ENCODE results near the gene POU2F1. TPM values are rescaled to one million over a fixed set of nuclear protein-coding genes. Genes with fewer than 3 reads are reported as not detected.

Gene POU2F1
- polyA plus RNA-seq, 1 donor from 2014 or later: 10.9 TPM

- no peak overlapping the region for H2AFZ ChIP-seq (ENCODE audit: low read depth, low read length)
- no peaks in the 10 kb centered on the region for H3K9me2 ChIP-seq (ENCODE audit: insufficient read depth, low read length)
- no peak overlapping the region for H3K9ac ChIP-seq (ENCODE audit: low read length)
- TF ChIP-seq TAF1 (IDR thresholded peaks at IDR 0.05; ENCODE audit: low read depth): no peak
- no peak for TF ChIP-seq SMC3 (conservative IDR thresholded peaks at IDR 0.05; ENCODE audit: poor library complexity)
- no peak for TF ChIP-seq REST (IDR thresholded peaks at IDR 0.05; ENCODE audit: borderline replicate concordance)
- no peak for TF ChIP-seq MXI1 (conservative IDR thresholded peaks at IDR 0.05; ENCODE audit: poor library complexity, severe bottlenecking)
- no peak for TF ChIP-seq POLR2AphosphoS5 (IDR thresholded peaks at IDR 0.05)
- TF ChIP-seq RAD21 (conservative IDR thresholded peaks at IDR 0.05): no peak
- TF ChIP-seq EP300 (conservative IDR thresholded peaks at IDR 0.05; ENCODE audit: poor library complexity, severe bottlenecking): no peak
- no peak for TF ChIP-seq EZH2 (IDR thresholded peaks at IDR 0.05; ENCODE audit: borderline replicate concordance, insufficient read depth, low read length, poor library complexity, severe bottlenecking)
- TF ChIP-seq CTCF (IDR thresholded peaks at IDR 0.05; ENCODE audit: poor library complexity, severe bottlenecking): no peak
- no peaks in the 10 kb centered on the region for H3K9me3 ChIP-seq (ENCODE audit: low read length)
- no peak overlapping the region for H3K4me2 ChIP-seq (ENCODE audit: low read length)
- no peaks in the 10 kb centered on the region for H4K20me1 ChIP-seq (ENCODE audit: insufficient read depth)
- H3K79me2 ChIP-seq (replicated peaks; ENCODE audit: insufficient read depth, low read length): no peaks in the 10 kb centered on the region
- H3K27me3 ChIP-seq (ENCODE audit: insufficient read depth, low read depth, low read length): no peaks in the 10 kb centered on the region
- H3K36me3 ChIP-seq (ENCODE audit: insufficient read depth, low read length): no peaks in the 10 kb centered on the region
- no peak overlapping the region for H3K27ac ChIP-seq (ENCODE audit: low read length)
- H3F3A ChIP-seq (ENCODE audit: insufficient read depth, low read length, poor library complexity, severe bottlenecking): no peaks in the 10 kb centered on the region
- no peak overlapping the region for H3K4me3 ChIP-seq (ENCODE audit: low read length)
Measured at GRCh38 chr1:167471568-167471967, 250.9 kb downstream of the POU2F1 start.

DNA sequence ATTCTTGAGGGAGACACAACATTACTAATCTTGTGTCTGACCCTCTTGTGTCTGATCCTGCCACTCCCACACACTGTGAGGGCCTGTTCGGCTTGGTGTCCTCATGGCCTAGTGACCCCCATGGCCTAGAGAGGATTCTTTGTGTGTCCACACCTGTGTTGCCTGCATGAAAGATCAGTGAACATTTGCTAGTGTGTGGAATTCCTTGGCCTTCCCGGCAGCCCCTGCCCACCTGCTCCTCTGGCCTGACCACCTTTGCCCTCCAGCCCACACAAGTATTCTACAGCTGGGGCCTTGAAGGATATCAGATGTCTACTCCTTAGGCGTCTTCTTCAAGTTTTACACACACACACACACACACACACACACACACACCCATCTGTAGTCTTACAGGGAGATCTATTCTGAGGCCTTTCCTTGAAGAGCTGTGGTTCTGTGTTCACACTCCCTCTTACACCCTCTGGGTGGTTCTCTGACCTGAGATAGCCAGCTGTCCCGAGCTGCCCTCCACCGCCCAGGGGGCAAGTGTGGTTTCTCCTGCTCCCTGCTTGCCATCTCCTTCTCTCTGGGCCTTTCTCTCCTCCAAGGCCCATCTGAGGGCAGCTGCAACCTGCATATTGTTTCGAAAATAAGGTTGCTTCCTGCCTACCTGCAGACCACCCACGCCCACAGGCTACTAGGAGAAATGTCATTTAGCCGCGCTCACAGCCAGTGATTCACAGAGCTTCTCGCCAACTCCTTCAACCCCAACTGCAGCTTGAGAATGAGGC is 252.3 kb downstream of the POU2F1 start:
- Histone ChIP-seq H3K36me3 (ENCODE audit: insufficient read depth, low read length) (no peaks in the 10 kb centered on the region), H3F3A (ENCODE audit: insufficient read depth, low read length, poor library complexity, severe bottlenecking) (no peaks in the 10 kb centered on the region), H3K9me2 (ENCODE audit: insufficient read depth, low read length) (no peaks in the 10 kb centered on the region), H3K4me2 (ENCODE audit: low read length) (no peak overlapping the region), H2AFZ (ENCODE audit: low read depth, low read length) (no peak overlapping the region), H3K9me3 (ENCODE audit: low read length) (no peaks in the 10 kb centered on the region), H3K27ac (ENCODE audit: low read length) (no peak overlapping the region), H3K4me3 (ENCODE audit: low read length) (no peak overlapping the region), H4K20me1 (ENCODE audit: insufficient read depth) (no peaks in the 10 kb centered on the region), H3K79me2 (replicated peaks; ENCODE audit: insufficient read depth, low read length) (no peaks in the 10 kb centered on the region), H3K9ac (ENCODE audit: low read length) (no peak overlapping the region), H3K27me3 (ENCODE audit: insufficient read depth, low read depth, low read length) (no peaks in the 10 kb centered on the region)
- TF ChIP-seq POLR2AphosphoS5 (IDR thresholded peaks at IDR 0.05) (no peak), SMC3 (conservative IDR thresholded peaks at IDR 0.05; ENCODE audit: poor library complexity) (no peak), EP300 (conservative IDR thresholded peaks at IDR 0.05; ENCODE audit: poor library complexity, severe bottlenecking) (no peak), REST (IDR thresholded peaks at IDR 0.05; ENCODE audit: borderline replicate concordance) (no peak), RAD21 (conservative IDR thresholded peaks at IDR 0.05) (no peak)
